ENCODE data around the gene LRIG3. TPM values are rescaled to one million over a fixed set of nuclear protein-coding genes. Genes with fewer than 3 reads are reported as not detected.
A peak's percentile ranks its signal among the peaks of the same experiment; 100 is the strongest.

Gene LRIG3
- total RNA-seq, 4 donors from 2014 or later = 43.0 to 115 (median 107) TPM

- intact Hi-C loops (cut with DNase I; ENCODE audit: low total_unique reads) (no loop called here), in situ Hi-C loops (cut with MboI; ENCODE audit: low pct_ligation_motif_present in 1 of 4, low pct_unique_long_range_greater_than_20kb in 1 of 4, low sequenced_read_pairs in 3 of 4) (loop anchor here in 2 of 4 donors (25.0 kb wide), 2 partner anchors 164 to 386 kb away; no protein-coding TSS in a partner anchor)
- H3K4me3 ChIP-seq = no peak overlapping the region
- peaks cover 5% of the 10 kb centered on the region for H3K27me3 ChIP-seq
- peak overlapping the region; percentile 4 to 97 (median 84) for H3K27ac ChIP-seq
- TF ChIP-seq CTCF (IDR thresholded peaks at IDR 0.05) (no peak), POLR2A (IDR thresholded peaks at IDR 0.05) (no peak), POLR2AphosphoS5 (IDR thresholded peaks at IDR 0.05) (no peak), EP300 (IDR thresholded peaks at IDR 0.05; ENCODE audit: low read depth) (no peak)
- H3K36me3 ChIP-seq = no peaks in the 10 kb centered on the region
- H3K9me3 ChIP-seq = no peaks in the 10 kb centered on the region
- DNase-seq = no peak
- peaks cover 0 to 56% (median 21%) of the 10 kb centered on the region in 4 donors for H3K4me1 ChIP-seq
Observed at GRCh38 chr12:58922849-58923248, 2.5 kb upstream of the LRIG3 start.

- intact Hi-C loops (cut with DNase I; ENCODE audit: low total_unique reads) = no loop called here
- peak overlapping the region in 3 of 4 donors; percentile 86 to 93 (median 90) for H3K4me3 ChIP-seq
- peaks cover 0 to 59% (median 29%) of the 10 kb centered on the region in 4 donors for H3K4me1 ChIP-seq
- TF ChIP-seq POLR2A (IDR thresholded peaks at IDR 0.05) (no peak), POLR2AphosphoS5 (IDR thresholded peaks at IDR 0.05) (peak in 2 of 3 donors; percentile 25 to 34)
- in situ Hi-C loops (cut with MboI; ENCODE audit: low pct_ligation_motif_present in 1 of 4, low pct_unique_long_range_greater_than_20kb in 1 of 4, low sequenced_read_pairs in 3 of 4) = loop anchor here in 2 of 4 donors (25.0 kb wide), 2 partner anchors 166 to 384 kb away; no protein-coding TSS in a partner anchor
- WGBS, 2 donors (ENCODE audit: low coverage in 1 of 2) = 36 to 37% methylated on average over 13 to 15 of the region's 15 CpGs
- no peaks in the 10 kb centered on the region for H3K36me3 ChIP-seq
- H3K27me3 ChIP-seq = peaks cover 5% of the 10 kb centered on the region
- peak; percentile 24 for DNase-seq
- H3K27ac ChIP-seq = peak overlapping the region; percentile 96 to 99 (median 96)
- no peaks in the 10 kb centered on the region for H3K9me3 ChIP-seq
Observed at GRCh38 chr12:58920961-58921861, 907 bp upstream of the LRIG3 start.

- Histone ChIP-seq H3K4me1 (peaks cover 0 to 59% (median 31%) of the 10 kb centered on the region in 4 donors), H3K9me3 (no peaks in the 10 kb centered on the region), H3K27me3 (peaks cover 5% of the 10 kb centered on the region), H3K27ac (peak overlapping the region; percentile 96 to 99 (median 96)), H3K36me3 (no peaks in the 10 kb centered on the region), H3K4me3 (peak overlapping the region; percentile 81 to 93 (median 88))
- in situ Hi-C loops (cut with MboI; ENCODE audit: low pct_ligation_motif_present in 1 of 4, low pct_unique_long_range_greater_than_20kb in 1 of 4, low sequenced_read_pairs in 3 of 4) = loop anchor here in 2 of 4 donors (25.0 kb wide), 2 partner anchors 168 to 382 kb away; no protein-coding TSS in a partner anchor
- intact Hi-C loops (cut with DNase I; ENCODE audit: low total_unique reads) = no loop called here
- TF ChIP-seq POLR2A (IDR thresholded peaks at IDR 0.05) (peak; percentile 45), POLR2AphosphoS5 (IDR thresholded peaks at IDR 0.05) (peak; percentile 32 to 55 (median 52)), EP300 (IDR thresholded peaks at IDR 0.05; ENCODE audit: low read depth) (no peak)
- 0 to 7% methylated on average over 10 to 50 of the region's 50 CpGs for WGBS, 2 donors (ENCODE audit: low coverage in 1 of 2)
- peak; percentile 42 for DNase-seq
Observed at GRCh38 chr12:58919231-58920101, 838 bp downstream of the LRIG3 start.

- H3K36me3 ChIP-seq = peaks cover 0 to 8% (median 0%) of the 10 kb centered on the region in 4 donors
- H3K4me3 ChIP-seq = peak overlapping the region; percentile 81 to 93 (median 88)
- H3K9me3 ChIP-seq = no peaks in the 10 kb centered on the region
- H3K27me3 ChIP-seq = peaks cover 5% of the 10 kb centered on the region
- intact Hi-C loops (cut with DNase I; ENCODE audit: low total_unique reads) (no loop called here), in situ Hi-C loops (cut with MboI; ENCODE audit: low pct_ligation_motif_present in 1 of 4, low pct_unique_long_range_greater_than_20kb in 1 of 4, low sequenced_read_pairs in 3 of 4) (loop anchor here in 2 of 4 donors (25.0 kb wide), 2 partner anchors 169 to 381 kb away; no protein-coding TSS in a partner anchor)
- H3K4me1 ChIP-seq = peaks cover 0 to 54% (median 29%) of the 10 kb centered on the region in 4 donors
- no peak for TF ChIP-seq POLR2A (IDR thresholded peaks at IDR 0.05)
- no peak for TF ChIP-seq EP300 (IDR thresholded peaks at IDR 0.05; ENCODE audit: low read depth)
- TF ChIP-seq CTCF (IDR thresholded peaks at IDR 0.05) = no peak
- no peak for TF ChIP-seq POLR2AphosphoS5 (IDR thresholded peaks at IDR 0.05)
- no peak for DNase-seq
- 19 to 22% methylated on average over 4 of the region's 4 CpGs for WGBS, 2 donors (ENCODE audit: low coverage in 1 of 2)
- H3K27ac ChIP-seq = peak overlapping the region; percentile 96 to 99 (median 96)
Observed at GRCh38 chr12:58918469-58918844, 1.8 kb downstream of the LRIG3 start.

Measured in transverse colon (tissue), 4 donors.